ENCODE results near the gene KIF1C.
"Not testable (repeated sequence)": the region's sequence is repeated elsewhere in the genome, so short reads cannot be mapped to it uniquely, and the experiment has no call there.

KIF1C gene

GRCh38 chr17:5002121-5002788 lies 4.5 kb downstream of the KIF1C start:
- DNase-seq, result no peak

DNA sequence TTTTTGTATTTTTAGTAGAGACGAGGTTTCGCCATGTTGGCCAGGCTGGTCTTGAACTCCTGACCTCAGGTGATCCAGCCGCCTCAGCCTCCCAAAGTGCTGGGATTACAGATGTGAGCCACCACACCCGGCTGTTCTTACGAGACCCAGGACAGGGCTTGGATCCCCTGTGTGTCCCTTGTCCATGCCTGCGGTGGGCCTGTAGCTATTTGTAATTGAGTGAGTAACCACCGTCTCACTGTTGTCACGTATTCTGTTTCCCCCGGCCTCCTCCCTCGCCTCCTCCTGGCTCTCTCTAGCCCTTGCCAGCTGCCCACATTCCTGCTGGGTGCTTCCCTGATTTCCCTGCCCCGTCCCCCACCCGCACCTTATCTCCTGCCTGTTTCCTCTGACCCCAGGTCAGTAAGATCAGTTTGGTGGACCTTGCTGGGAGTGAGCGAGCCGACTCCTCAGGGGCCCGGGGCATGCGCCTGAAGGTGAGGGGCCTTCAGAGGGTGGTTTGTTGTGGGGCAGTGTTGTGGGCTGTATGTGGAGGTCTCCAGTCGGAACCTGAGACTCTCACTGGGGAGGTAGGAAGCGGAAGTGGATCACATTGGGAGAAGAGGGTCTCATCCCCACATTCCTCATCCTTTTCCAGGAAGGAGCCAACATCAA lies 5.6 kb downstream of the KIF1C start:
- no peak for DNase-seq

DNA sequence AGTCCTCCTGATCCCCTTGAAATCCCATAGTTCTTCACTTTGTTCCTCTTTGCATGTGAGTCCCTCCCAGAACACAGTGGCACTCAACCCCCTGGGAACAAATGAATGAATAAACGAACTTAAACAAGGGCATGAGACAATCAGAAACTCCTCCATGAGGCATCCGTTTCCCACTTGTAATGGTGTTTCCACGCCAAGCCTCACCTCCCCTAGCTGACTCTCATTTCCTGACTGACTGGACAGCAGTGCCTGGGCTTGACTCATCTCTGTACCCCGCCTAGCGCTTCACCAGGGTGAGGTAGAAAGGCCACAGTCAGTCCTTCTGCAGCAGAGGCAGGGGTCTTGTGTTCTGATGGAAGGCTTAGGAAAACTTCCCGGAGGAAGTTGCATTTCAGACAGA lies 14.2 kb downstream of the KIF1C start:
- DNase-seq, result no peak

- no peak for DNase-seq
Observed at GRCh38 chr17:5014357-5014756, 16.6 kb downstream of the KIF1C start.

DNA sequence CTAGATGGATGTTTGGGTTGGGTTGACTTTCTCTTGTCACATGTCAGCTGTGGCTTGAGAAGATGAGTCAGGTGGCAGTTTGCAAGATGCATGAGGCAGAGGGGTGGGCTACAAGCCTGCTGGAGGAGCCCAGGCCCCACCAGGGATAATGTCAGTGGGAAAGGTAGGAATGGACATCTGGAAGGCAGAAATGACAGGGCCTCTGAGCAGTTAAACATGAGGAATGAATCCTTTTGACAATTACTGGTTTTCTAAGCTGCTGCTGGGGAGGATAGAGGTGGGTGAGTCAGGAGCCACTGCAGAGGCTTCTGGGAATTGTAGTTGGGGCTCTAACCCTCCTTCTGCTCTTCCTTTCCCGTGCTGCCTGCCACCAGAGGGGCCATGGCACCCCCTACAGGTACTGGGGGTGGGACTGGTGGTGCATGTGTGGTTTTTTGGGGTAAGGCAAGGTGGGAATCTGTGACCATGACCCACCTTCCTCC lies 21.8 kb downstream of the KIF1C start:
- DNase-seq, result no peak

- DNase-seq, result no peak
Observed at GRCh38 chr17:5020502-5021023, 22.8 kb downstream of the KIF1C start.

DNA sequence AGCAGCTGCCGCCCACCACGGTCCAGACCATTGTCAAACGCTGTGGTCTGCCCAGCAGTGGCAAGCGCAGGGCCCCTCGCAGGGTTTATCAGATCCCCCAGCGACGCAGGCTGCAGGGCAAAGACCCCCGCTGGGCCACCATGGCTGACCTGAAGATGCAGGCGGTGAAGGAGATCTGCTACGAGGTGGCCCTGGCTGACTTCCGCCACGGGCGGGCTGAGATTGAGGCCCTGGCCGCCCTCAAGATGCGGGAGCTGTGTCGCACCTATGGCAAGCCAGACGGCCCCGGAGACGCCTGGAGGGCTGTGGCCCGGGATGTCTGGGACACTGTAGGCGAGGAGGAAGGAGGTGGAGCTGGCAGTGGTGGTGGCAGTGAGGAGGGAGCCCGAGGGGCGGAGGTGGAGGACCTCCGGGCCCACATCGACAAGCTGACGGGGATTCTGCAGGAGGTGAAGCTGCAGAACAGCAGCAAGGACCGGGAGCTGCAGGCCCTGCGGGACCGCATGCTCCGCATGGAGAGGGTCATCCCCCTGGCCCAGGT lies 24.5 kb downstream of the KIF1C start:
- no peak for DNase-seq

DNA sequence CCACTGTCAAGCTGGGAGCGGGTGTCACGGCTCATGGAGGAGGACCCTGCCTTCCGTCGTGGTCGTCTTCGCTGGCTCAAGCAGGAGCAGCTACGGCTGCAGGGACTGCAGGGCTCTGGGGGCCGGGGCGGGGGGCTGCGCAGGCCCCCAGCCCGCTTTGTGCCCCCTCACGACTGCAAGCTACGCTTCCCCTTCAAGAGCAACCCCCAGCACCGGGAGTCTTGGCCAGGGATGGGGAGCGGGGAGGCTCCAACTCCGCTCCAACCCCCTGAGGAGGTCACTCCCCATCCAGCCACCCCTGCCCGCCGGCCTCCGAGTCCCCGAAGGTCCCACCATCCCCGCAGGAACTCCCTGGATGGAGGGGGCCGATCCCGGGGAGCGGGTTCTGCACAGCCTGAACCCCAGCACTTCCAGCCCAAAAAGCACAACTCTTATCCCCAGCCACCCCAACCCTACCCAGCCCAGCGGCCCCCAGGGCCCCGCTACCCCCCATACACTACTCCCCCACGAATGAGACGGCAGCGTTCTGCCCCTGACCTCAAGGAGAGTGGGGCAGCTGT lies 25.9 kb downstream of the KIF1C start:
- no peak for DNase-seq

GRCh38 chr17:5024604-5025003 lies 26.9 kb downstream of the KIF1C start:
- no peak for DNase-seq

DNA sequence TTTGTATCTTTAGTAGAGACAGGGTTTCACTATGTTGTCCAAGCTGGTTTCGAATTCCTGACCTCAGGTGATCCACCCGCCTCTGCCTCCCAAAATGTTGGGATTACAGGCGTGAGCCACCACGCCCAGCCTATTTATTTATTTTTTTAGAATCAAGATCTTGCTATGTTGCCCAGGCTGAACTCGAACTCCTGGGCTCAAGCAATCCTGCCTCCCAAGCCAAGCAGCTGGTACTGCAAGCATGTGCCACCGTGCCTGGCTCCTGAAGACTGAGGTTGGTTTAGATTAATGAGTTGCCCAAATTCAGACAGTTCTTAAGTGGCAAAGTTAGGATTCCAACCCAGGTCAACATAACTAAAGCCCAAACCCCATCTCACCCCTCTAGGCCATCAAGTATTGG lies 29.5 kb downstream of the KIF1C start:
- DNase-seq, result no peak

GRCh38 chr17:5027916-5028315 lies 30.2 kb downstream of the KIF1C start:
- no peak for DNase-seq

DNA sequence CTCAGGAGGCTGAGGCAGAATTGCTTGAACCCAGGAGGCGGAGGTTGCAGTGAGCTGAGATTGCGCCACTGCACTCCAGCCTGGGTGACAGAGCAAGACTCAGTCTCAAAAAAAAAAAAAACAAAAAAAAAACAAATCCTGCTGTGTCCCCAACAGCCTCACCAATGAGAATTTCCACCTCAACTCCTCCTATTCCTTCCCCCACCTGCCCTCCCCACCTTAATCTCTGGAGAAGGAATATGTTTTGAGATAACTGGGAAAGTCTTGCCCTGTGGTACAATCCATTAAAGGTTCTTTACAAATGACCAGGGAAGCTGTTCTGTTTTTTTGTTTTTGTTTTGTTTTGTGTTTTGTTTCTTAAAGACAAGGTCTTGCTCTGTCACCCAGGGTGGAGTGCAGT lies 32.4 kb downstream of the KIF1C start:
- not testable (repeated sequence) for DNase-seq

GRCh38 chr17:5031365-5032082 lies 33.8 kb downstream of the KIF1C start:
- DNase-seq, result peak; percentile 87

GRCh38 chr17:5032865-5033264 lies 35.1 kb downstream of the KIF1C start:
- no peak for DNase-seq

DNA sequence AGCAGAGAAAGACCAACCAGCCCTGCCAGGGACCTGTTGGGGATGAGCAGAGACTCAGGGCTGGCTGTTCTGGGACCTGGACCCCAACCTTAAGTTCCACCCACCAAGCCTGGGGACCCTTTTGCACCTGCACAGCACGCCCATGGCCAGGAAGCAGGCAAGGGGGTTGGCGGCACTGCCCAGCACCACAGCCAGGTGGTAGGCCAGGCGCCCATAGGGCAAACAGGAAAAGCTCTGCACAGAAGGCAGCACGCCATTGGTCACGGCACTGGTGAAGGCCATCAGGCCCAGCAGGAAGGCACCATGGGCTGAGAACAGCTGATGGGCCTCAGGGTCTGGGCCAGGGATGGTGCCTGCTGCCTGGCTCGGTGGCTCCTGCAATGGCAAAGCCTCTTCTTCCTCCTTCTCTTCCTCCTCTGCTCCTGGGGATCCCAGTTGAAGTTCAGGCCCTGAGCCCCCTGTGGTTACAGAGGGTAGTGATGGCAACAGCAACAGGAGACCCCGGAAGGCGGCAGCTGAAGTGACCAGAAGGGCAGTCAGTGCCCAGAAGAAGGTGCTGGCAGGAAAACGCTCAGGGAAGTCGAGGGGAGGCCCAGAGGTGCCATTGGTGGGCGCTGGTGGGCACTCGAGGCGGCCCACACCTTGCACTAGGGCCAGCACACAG lies 35.7 kb downstream of the KIF1C start:
- DNase-seq, result no peak

GRCh38 chr17:5034063-5034462 lies 36.3 kb downstream of the KIF1C start:
- no peak for DNase-seq

DNA sequence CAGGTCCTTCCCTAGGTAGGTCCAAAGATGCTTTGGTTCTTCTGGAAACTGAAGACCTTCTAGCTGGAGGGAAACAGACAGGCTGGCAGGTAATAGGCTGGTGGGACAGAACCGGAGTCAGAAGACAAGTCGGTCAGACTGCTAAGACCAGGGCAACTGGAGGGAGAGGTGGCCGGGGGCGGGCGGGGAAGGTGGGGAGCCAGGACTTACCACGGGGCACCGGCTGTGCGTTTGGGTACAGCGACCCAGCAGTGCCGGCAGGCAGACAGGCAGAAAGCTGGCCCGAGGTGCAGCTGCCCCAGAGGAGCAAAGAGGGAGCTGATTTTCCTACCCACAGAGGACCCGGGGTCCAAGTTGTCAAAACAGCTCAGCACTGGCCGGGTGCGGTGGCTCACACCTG lies 36.9 kb downstream of the KIF1C start:
- DNase-seq, result no peak

DNA sequence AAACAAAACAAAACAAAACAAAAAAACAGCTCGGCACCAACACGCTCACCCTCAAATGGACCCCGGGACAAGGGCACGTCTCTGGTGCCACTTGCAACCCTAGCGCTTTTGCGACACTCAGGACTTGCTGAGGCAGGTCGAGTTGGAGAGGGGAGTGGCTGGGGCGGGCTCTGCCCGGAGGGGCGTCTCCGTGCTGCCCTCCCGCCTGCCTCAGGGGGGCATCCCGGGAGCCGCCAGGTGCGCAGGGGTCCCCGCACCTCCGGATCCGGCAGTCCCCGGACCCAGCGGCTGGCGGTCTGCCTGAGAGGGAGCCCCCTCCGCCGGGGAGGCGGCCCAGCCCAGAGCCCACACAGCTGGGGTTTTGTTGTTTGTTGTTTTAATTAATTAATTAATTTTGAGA lies 37.6 kb downstream of the KIF1C start, which contains the start of gene SLC52A1:
SLC52A1 (minus strand) TSS at position 112 of the 400 bp plus-strand sequence. CDS start 820 bp downstream, outside the sequence.
- no peak for DNase-seq

- no peak for DNase-seq
Observed at GRCh38 chr17:5042157-5043022, 44.6 kb downstream of the KIF1C start.

DNA sequence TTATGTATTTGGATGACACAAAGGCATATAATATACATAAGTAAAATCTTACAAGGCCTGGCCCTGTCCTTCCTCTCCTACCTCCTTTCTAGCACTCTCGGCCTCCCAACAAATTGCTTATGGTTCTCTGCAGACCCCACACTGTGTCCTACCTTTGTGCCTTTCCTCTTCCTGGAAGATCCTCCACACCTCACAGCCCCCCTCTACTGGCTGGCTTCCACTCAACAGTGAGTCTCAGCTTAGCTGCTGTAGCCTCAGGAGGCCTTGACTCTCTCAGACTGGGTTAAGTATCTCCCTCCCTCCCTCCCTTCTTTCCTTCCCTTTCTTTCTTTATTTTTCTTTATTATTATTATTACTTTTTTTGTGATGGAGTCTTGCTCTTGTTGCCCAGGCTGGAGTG lies 45.8 kb downstream of the KIF1C start:
- DNase-seq, result no peak

DNA sequence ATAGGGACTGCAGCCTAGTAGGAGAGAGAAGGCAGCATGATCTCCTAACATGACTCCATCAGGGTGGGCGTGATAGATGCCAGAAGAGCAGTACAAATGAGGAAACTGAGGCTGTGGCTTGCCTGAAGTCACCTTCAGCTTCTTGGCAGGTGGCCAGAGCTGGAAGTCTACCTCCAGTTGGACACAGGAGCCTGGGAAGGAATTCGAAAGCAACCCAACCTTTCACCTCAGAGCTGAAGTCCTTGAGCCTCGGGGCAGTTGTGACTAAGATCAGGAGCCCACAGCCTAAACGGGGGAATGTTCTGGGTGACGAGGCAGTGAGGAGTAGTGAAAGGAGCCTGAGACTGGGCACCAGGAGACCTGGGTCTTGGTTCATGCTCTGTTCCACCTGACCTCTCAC lies 46.9 kb downstream of the KIF1C start:
- DNase-seq, result no peak

DNA sequence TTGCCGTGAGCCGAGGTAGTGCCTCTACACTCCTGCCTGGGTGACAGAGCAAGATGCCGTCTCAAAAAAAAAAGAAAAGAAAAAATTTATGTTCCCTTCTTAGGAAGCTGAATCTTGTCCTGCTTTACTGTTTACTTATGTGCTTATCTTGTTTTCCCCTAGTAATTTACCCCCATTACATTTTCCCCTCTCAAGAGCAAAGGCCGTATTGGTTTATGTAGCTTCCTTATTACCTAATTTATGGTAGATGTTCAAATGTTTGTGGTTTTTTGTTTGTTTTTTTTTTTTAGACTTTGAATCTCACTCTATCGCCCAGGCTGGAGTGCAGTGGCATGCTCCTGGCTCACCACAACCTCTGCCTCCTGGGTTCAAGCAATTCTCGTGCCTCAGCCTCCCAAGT lies 47.7 kb downstream of the KIF1C start:
- no peak for DNase-seq
